ENCODE data around the gene MVD.

- TF ChIP-seq POLR2A (IDR thresholded peaks at IDR 0.05) = no peak
- no peak for TF ChIP-seq CTCF (IDR thresholded peaks at IDR 0.05)
- TF ChIP-seq POLR2AphosphoS5 (IDR thresholded peaks at IDR 0.05) = no peak
Measured at GRCh38 chr16:88705076-88705684, 42.3 kb upstream of the MVD start.

Measured in breast epithelium (tissue), 3 donors.